DOHH2 (cell line): ENCODE measurements around the gene CACNA1B.

Experiments used
- H3F3A ChIP-seq: fragments of 200-600 bp; sonication (generic), shearing (Covaris generic); 2 replicates; pipeline ENCODE4 v1.6.0; 2016; ENCODE audit warnings: antibody characterized with exemption, mild to moderate bottlenecking; ENCODE audit not compliant: control insufficient read depth, insufficient read depth
- H3K27ac ChIP-seq: fragments of 200-600 bp; sonication (generic); 2 replicates; pipeline ENCODE4 v1.5.1; 2014; ENCODE audit warnings: low read depth, mild to moderate bottlenecking, low read length, moderate library complexity
- H3K27me3 ChIP-seq: fragments of 200-600 bp; sonication (generic); 2 replicates; pipeline ENCODE4 v1.6.1; 2014; ENCODE audit warnings: mild to moderate bottlenecking, low read length, mixed read lengths; ENCODE audit not compliant: control insufficient read depth
- H3K36me3 ChIP-seq: fragments of 200-600 bp; sonication (generic); 2 replicates; pipeline ENCODE4 v1.6.1; 2014; ENCODE audit warnings: mild to moderate bottlenecking, low read length, moderate library complexity, mixed read lengths; ENCODE audit not compliant: control insufficient read depth
- H3K4me1 ChIP-seq: fragments of 200-600 bp; sonication (generic); 2 replicates; pipeline ENCODE4 v1.6.1; 2014; ENCODE audit warnings: mild to moderate bottlenecking, low read length, mixed read lengths; ENCODE audit not compliant: control insufficient read depth
- H3K4me2 ChIP-seq: fragments of 200-600 bp; sonication (generic); 2 replicates; pipeline ENCODE4 v1.6.0; 2014; ENCODE audit warnings: mild to moderate bottlenecking, low read length, moderate library complexity
- H3K4me3 ChIP-seq: fragments of 200-600 bp; sonication (generic); 2 replicates; pipeline ENCODE4 v1.5.1; 2014; ENCODE audit warnings: mild to moderate bottlenecking, low read length, mixed read lengths
- H3K79me2 ChIP-seq: fragments of 200-600 bp; sonication (generic); 2 replicates; pipeline ENCODE4 v1.6.1; 2014; ENCODE audit warnings: mild to moderate bottlenecking, low read length, mixed read lengths; ENCODE audit not compliant: control insufficient read depth
- H3K9me2 ChIP-seq: fragments of 200-600 bp; sonication (generic); replicated peaks from 2 replicates; pipeline ENCODE4 v1.6.1; 2014; ENCODE audit warnings: mild to moderate bottlenecking, low read length, mixed read lengths; ENCODE audit not compliant: control insufficient read depth
- H3K9me3 ChIP-seq: fragments of 200-600 bp; sonication (generic); 2 replicates; pipeline ENCODE4 v1.6.1; 2014; ENCODE audit warnings: antibody characterized with exemption, low read length, mixed read lengths; ENCODE audit not compliant: control insufficient read depth, insufficient read depth
- H4K20me1 ChIP-seq: fragments of 200-600 bp; sonication (generic); 2 replicates; pipeline ENCODE4 v1.6.0; 2014; ENCODE audit warnings: low read depth, mild to moderate bottlenecking, antibody characterized with exemption, low read length, moderate library complexity; ENCODE audit not compliant: control insufficient read depth, insufficient read depth
- CTCF ChIP-seq: fragments of 200-600 bp; sonication (generic); IDR thresholded peaks from one replicate; pipeline ENCODE4 v1.5.1; 2014; ENCODE audit warnings: antibody characterized with exemption, mild to moderate bottlenecking, low read depth, low read length; ENCODE audit not compliant: poor library complexity, severe bottlenecking
- EZH2phosphoT487 ChIP-seq: fragments of 200-600 bp; sonication (generic); IDR thresholded peaks from 2 replicates; pipeline ENCODE4 v1.6.1; 2017; ENCODE audit warnings: borderline replicate concordance, mild to moderate bottlenecking, antibody characterized with exemption, low read length, moderate library complexity, mixed read lengths

Gene CACNA1B

GRCh38 chr9:138073808-138074207, 196.2 kb downstream of the CACNA1B start:
- Histone ChIP-seq H3K4me3 (no peak overlapping the region), H3K4me2 (no peak overlapping the region), H3F3A (no peaks in the 10 kb centered on the region), H3K27ac (no peak overlapping the region), H3K79me2 (no peaks in the 10 kb centered on the region), H3K36me3 (no peaks in the 10 kb centered on the region), H4K20me1 (no peaks in the 10 kb centered on the region), H3K4me1 (no peaks in the 10 kb centered on the region), H3K9me3 (no peaks in the 10 kb centered on the region), H3K9me2 (no peaks in the 10 kb centered on the region), H3K27me3 (no peaks in the 10 kb centered on the region)
- TF ChIP-seq EZH2phosphoT487 (no peak), CTCF (no peak)

GRCh38 chr9:138074516-138074915, 196.9 kb downstream of the CACNA1B start:
- no peaks in the 10 kb centered on the region for H3K27me3 ChIP-seq
- H3K36me3 ChIP-seq: no peaks in the 10 kb centered on the region
- H3K9me2 ChIP-seq: no peaks in the 10 kb centered on the region
- no peaks in the 10 kb centered on the region for H4K20me1 ChIP-seq
- no peaks in the 10 kb centered on the region for H3K4me1 ChIP-seq
- no peak overlapping the region for H3K27ac ChIP-seq
- TF ChIP-seq EZH2phosphoT487 (no peak), CTCF (no peak)
- no peaks in the 10 kb centered on the region for H3K9me3 ChIP-seq
- H3K4me2 ChIP-seq: no peak overlapping the region
- H3K4me3 ChIP-seq: no peak overlapping the region
- no peaks in the 10 kb centered on the region for H3K79me2 ChIP-seq
- no peaks in the 10 kb centered on the region for H3F3A ChIP-seq

DNA sequence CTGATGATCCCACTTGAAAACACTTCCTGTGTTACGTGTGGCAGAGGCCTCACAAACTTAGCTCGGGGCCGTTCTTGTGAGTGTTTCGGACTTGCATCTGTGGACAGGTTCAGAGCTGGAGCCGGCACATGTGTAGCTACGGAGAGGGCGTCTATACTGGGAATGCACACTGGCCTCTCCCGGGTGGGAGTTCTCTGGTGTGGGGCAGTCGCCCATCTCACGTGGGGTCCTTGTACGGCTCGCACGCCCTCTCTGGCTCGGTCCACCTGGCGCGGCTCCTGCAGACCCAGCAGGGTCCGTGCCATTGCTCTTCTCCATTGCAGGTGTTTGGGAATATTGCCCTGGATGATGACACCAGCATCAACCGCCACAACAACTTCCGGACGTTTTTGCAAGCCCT, 197.9 kb downstream of the CACNA1B start:
- Histone ChIP-seq H3K4me2 (no peak overlapping the region), H4K20me1 (no peaks in the 10 kb centered on the region), H3K9me3 (no peaks in the 10 kb centered on the region), H3K27me3 (no peaks in the 10 kb centered on the region), H3K9me2 (no peaks in the 10 kb centered on the region), H3K27ac (no peak overlapping the region), H3F3A (no peaks in the 10 kb centered on the region), H3K36me3 (no peaks in the 10 kb centered on the region), H3K4me1 (no peaks in the 10 kb centered on the region), H3K4me3 (no peak overlapping the region), H3K79me2 (no peaks in the 10 kb centered on the region)
- TF ChIP-seq CTCF: no peak
- TF ChIP-seq EZH2phosphoT487: no peak

DNA sequence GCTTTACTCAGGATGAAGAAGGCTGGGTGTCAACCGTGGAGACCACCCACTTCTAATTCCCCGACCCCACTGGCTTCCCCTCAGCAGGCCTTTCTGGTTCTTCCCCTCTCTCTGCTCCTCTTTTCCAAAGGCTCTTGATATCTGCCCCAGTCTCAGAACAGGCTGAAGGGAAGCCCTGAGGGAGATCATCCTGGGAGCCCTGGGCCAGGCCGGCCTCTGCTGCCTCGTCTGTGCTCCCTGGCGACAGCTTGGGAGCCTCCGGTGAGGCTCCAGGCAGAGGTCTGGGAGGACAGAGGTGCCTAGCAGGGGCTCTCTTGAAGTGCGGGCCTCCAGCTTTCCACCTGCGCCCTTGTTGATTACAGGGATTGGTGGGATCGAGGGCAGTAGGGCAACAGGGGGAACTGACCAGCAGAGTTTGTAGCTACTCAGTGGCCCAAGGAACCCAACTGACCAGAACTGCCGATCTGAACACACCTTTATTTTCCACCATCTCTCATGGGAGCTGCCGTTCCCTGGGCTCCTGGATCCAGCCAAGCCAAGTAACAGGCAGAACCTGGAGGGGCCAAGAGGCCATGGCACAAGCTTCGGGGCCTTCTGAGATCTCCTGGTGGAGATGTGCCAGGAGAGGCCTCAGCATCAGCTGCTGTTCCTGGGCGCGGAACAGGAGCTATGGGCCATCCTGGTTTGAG, 198.5 kb downstream of the CACNA1B start:
- Histone ChIP-seq H4K20me1 (no peaks in the 10 kb centered on the region), H3K36me3 (no peaks in the 10 kb centered on the region), H3K4me3 (no peak overlapping the region), H3F3A (no peaks in the 10 kb centered on the region), H3K9me3 (no peaks in the 10 kb centered on the region), H3K27me3 (no peaks in the 10 kb centered on the region), H3K4me1 (no peaks in the 10 kb centered on the region), H3K4me2 (no peak overlapping the region), H3K79me2 (no peaks in the 10 kb centered on the region), H3K27ac (no peak overlapping the region), H3K9me2 (no peaks in the 10 kb centered on the region)
- TF ChIP-seq EZH2phosphoT487: no peak
- TF ChIP-seq CTCF: no peak
